GM12878 (cell line): Measurements from ENCODE around the gene IL26. TPM values are rescaled to one million over a fixed set of nuclear protein-coding genes. Genes with fewer than 3 reads are reported as not detected.

Experiments
- BCLAF1 ChIP-seq: fragments of 450-650 bp; IDR thresholded peaks from 2 replicates; pipeline ENCODE4 v1.6.1; 2017; ENCODE audit warnings: antibody characterized with exemption, mild to moderate bottlenecking, moderate library complexity
- PRDM15 ChIP-seq: fragments of 450-650 bp; formaldehyde crosslinking; IDR thresholded peaks from 2 replicates; pipeline ENCODE4 v1.4.0; 2020; ENCODE audit warnings: mild to moderate bottlenecking, moderate library complexity
- polyA plus RNA-seq, 11 experiments: library from polyadenylated mRNA; depleted of rRNA in 4 of 11; unstranded in 6 of 11; stranded (reverse) in 5 of 11; fragments of >200 nt; fragmentation: Nextera tagmentation in 4 of 11; fragmentation: Illumina TruSeq in 1 of 11; extraction: Ambion mirVana in 4 of 11; extraction: Trizol in 1 of 11; gene quantifications; 1 replicate in 1 of 11; 2 replicates in 10 of 11; pipeline versions ENCODE4 v1.2.1 to v1.2.3, GENCODE V29; 2011 to 2016; ENCODE audit warnings: inconsistent platforms in 2 of 11, missing spikeins in 2 of 11, low read depth in 1 of 11
- total RNA-seq, 4 experiments: library from RNA; depleted of rRNA in 3 of 4; stranded (reverse); fragments of >200 nt in 3 of 4; fragmentation: Illumina TruSeq in 1 of 4; extraction: Trizol in 1 of 4; gene quantifications; 2 replicates each; pipeline versions ENCODE4 v1.2.1 to v1.2.3, GENCODE V29; 2013 to 2021
- TF ChIP-seq, protein P1 (sequence below): fragments of 150-350 bp; IDR thresholded peaks from 2 replicates; pipeline ENCODE4 v1.6.1; 2014; ENCODE audit warnings: mild to moderate bottlenecking, low read depth, low read length

Gene IL26
- total and polyA plus RNA-seq, 10 of the 15 experiments (the other 5 are each of a cell fraction or from before 2014, with no cell fraction given), result not detected

DNA sequence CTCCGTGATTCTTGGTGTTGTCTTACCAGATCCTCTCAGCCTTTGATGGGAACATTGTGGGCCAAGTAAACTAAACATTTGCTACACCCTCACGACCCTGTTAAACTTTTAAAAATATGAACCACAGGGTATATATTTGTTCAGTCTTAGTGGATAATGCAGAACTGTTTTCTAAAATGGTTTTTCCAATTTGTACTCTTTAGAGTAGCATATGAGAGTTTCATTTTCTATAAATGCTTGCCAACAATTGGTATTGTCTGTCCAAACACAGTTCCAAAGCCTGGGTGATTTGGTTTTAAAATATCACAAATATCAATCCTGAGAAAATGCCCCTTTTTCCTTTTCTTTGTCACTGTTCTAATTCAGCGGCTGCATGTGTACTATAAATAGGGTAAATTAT is 34.5 kb upstream of the IL26 start (continued):
- TF ChIP-seq BCLAF1 (no peak), PRDM15 (no peak)
- TF ChIP-seq, protein P1, sequence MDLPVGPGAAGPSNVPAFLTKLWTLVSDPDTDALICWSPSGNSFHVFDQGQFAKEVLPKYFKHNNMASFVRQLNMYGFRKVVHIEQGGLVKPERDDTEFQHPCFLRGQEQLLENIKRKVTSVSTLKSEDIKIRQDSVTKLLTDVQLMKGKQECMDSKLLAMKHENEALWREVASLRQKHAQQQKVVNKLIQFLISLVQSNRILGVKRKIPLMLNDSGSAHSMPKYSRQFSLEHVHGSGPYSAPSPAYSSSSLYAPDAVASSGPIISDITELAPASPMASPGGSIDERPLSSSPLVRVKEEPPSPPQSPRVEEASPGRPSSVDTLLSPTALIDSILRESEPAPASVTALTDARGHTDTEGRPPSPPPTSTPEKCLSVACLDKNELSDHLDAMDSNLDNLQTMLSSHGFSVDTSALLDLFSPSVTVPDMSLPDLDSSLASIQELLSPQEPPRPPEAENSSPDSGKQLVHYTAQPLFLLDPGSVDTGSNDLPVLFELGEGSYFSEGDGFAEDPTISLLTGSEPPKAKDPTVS, result no peak
- TF ChIP-seq, all 136 proteins: peak for 0
